ENCODE results near the gene NTNG2.

The NTNG2 gene

DNA sequence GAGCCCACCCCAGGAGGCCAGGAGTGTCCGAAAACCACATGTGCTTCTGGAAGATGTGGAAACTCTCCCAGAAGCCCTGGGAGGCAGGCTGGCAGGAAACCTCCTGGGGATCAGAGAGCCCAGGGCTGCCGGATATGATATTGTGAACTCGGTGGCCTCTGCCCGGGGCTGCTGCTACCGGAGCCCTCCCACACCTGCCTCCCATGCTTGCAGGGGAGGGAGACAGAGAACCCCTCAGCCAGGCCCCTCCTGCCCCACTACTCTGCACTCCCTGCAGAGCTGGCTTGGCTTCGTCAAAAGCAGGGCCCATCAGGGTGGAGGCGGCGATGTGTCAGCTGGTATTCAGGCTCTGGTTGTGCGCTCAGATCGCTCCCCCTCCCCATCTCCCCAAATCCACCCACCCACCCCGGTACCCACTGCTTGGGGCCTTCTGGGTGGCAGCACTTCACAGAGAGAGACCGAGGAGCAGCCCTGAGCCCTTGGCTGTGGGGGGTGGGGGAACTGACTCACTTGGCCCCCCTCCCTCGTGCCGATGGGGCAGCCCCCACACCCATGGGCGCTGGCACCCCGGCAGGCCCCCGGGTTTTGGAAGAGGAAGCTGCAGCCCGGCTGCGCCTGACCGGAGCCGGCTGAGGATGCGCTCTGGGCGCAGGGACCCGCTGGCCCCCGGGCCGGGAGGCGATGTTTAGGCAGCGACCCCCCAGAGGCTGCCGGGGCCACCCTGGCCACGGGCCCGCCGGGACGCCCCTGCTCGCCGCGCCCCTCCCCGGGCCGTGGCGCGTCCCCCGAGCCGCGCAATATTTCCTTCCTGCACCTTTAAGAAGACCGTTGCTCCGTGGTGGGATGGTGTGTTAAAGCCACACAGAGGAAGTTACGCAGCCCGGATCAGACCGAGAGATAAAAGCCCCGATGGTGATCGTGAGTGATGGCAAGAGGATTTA, 786 bp upstream of the NTNG2 start (continued):
- TF ChIP-seq INSM2 (tag by site-specific recombination; IDR thresholded peaks at IDR 0.05) (no peak), ZNF48 (tag by site-specific recombination; IDR thresholded peaks at IDR 0.05) (no peak), ZNF157 (tag by site-specific recombination; IDR thresholded peaks at IDR 0.05) (no peak), GLIS2 (tag by site-specific recombination; IDR thresholded peaks at IDR 0.05) (peak; percentile 81), ZBTB44 (tag by site-specific recombination; IDR thresholded peaks at IDR 0.05) (0 out of 2 replicates have a peak, but pooled peaks have one; percentile 38), ZNF560 (tag by site-specific recombination; IDR thresholded peaks at IDR 0.05; ENCODE audit: borderline replicate concordance) (no peak)

DNA sequence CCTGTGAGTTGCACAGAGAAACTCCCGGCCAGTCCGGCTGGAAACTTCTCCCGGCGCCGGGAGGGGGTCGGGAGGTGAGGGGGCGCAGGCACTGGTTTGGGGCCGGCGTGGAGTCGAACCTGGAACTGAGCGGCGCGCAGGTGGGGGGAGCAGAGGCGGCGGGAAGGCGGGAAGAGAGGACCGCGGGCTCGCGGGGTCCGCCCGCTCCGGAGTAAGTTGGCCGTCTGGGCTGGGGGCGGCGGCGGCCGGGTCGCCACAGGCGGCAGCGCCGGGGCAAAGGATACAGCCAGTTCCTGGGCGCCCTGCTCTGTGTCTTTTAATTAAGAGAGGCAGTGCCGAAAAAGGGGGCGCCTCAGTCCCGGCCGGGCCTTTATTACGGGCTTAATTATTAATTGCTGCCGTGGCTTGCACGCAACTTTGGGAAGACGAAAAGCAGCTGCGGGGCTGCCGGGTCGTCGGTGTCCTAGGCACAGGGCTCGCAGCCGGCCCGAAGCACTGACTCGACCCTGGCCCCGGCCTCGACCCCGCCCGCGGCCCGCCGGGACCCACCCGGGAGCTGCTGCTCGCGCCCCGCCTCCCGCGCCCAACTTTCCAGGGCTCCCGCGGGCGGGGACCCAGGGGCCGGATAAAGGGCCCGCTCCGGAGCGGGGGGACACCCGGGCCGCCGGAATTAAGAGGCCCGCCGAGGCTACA, 1.1 kb downstream of the NTNG2 start:
- CTCF ChIA-PET = interaction anchor here (0.6 to 12.1 kb wide), 3 partner anchors 74 to 400 kb away, joined by 3 to 382 read pairs (median 5); no protein-coding TSS in a partner anchor
- H3K4me3 ChIP-seq (ENCODE audit: low read depth, low read length) = peak overlapping the region; percentile 55
- TF ChIP-seq GLIS2 (tag by site-specific recombination; IDR thresholded peaks at IDR 0.05) = peak; percentile 32; the same call in 1 of the 2 replicates
- no peak for TF ChIP-seq ZNF530 (tag by site-specific recombination; IDR thresholded peaks at IDR 0.05; ENCODE audit: low read depth)
- TF ChIP-seq WT1 (tag by site-specific recombination; IDR thresholded peaks at IDR 0.05) = no peak
- no peak for TF ChIP-seq ZNF324 (tag by site-specific recombination; IDR thresholded peaks at IDR 0.05)
- 0 out of 2 replicates have a peak, but pooled peaks have one; percentile 29 for TF ChIP-seq ZNF2 (tag by site-specific recombination; IDR thresholded peaks at IDR 0.05)
- no peak for TF ChIP-seq ZNF626 (tag by site-specific recombination; IDR thresholded peaks at IDR 0.05)
- TF ChIP-seq, protein P1, sequence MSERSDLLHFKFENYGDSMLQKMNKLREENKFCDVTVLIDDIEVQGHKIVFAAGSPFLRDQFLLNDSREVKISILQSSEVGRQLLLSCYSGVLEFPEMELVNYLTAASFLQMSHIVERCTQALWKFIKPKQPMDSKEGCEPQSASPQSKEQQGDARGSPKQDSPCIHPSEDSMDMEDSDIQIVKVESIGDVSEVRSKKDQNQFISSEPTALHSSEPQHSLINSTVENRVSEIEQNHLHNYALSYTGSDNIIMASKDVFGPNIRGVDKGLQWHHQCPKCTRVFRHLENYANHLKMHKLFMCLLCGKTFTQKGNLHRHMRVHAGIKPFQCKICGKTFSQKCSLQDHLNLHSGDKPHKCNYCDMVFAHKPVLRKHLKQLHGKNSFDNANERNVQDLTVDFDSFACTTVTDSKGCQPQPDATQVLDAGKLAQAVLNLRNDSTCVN (tag by site-specific recombination; optimal IDR thresholded peaks at IDR 0.05) = peak; percentile 77
- peak; percentile 18; the same call in 1 of the 2 replicates for TF ChIP-seq SP2 (tag by site-specific recombination; IDR thresholded peaks at IDR 0.05)
- TF ChIP-seq ZFHX2 (tag by site-specific recombination; conservative IDR thresholded peaks at IDR 0.05) = peak; percentile 81
- TF ChIP-seq, protein P2, sequence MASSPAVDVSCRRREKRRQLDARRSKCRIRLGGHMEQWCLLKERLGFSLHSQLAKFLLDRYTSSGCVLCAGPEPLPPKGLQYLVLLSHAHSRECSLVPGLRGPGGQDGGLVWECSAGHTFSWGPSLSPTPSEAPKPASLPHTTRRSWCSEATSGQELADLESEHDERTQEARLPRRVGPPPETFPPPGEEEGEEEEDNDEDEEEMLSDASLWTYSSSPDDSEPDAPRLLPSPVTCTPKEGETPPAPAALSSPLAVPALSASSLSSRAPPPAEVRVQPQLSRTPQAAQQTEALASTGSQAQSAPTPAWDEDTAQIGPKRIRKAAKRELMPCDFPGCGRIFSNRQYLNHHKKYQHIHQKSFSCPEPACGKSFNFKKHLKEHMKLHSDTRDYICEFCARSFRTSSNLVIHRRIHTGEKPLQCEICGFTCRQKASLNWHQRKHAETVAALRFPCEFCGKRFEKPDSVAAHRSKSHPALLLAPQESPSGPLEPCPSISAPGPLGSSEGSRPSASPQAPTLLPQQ (tag by site-specific recombination; IDR thresholded peaks at IDR 0.05) = peak; percentile 92
- TF ChIP-seq BCL11A (tag by site-specific recombination; IDR thresholded peaks at IDR 0.05; ENCODE audit: low read depth) = no peak
- TF ChIP-seq ZSCAN30 (tag by site-specific recombination; IDR thresholded peaks at IDR 0.05) = no peak
- TF ChIP-seq ZFP37 (tag by site-specific recombination; IDR thresholded peaks at IDR 0.05) = 0 out of 2 replicates have a peak, but pooled peaks have one; percentile 8
- TF ChIP-seq ZNF335 (tag by site-specific recombination; conservative IDR thresholded peaks at IDR 0.05) = peak; percentile 75
- TF ChIP-seq ZNF776 (tag by site-specific recombination; IDR thresholded peaks at IDR 0.05; ENCODE audit: borderline replicate concordance) = no peak
- TF ChIP-seq EGR2 (tag by site-specific recombination; IDR thresholded peaks at IDR 0.05; ENCODE audit: low read depth) = peak; percentile 76
- TF ChIP-seq ZNF555 (tag by site-specific recombination; conservative IDR thresholded peaks at IDR 0.05) = no peak
- TF ChIP-seq ZBTB49 (tag by site-specific recombination; IDR thresholded peaks at IDR 0.05; ENCODE audit: low read depth) = no peak
- TF ChIP-seq ZBTB7A (tag by site-specific recombination; IDR thresholded peaks at IDR 0.05; ENCODE audit: low read depth) = no peak
- 0 out of 2 replicates have a peak, but pooled peaks have one; percentile 5 for TF ChIP-seq ZBTB21 (tag by site-specific recombination; IDR thresholded peaks at IDR 0.05)
- no peak for TF ChIP-seq ZNF391 (tag by site-specific recombination; IDR thresholded peaks at IDR 0.05; ENCODE audit: borderline replicate concordance, low read depth)

More for the DNA sequence above, 1.1 kb downstream of the NTNG2 start:
- no peaks in the 10 kb centered on the region for H3K36me3 ChIP-seq (ENCODE audit: control insufficient read depth in 2 of 2, insufficient read depth in 1 of 2, low read length in 2 of 2)
- no peaks in the 10 kb centered on the region for H3K9me3 ChIP-seq (ENCODE audit: control insufficient read depth, insufficient read depth, low read depth, low read length)
- POLR2A ChIA-PET = interaction anchor here (1.1 to 1.4 kb wide), 4 partner anchors 23 to 78 kb away, joined by 3 to 4 read pairs (median 3); no protein-coding TSS in a partner anchor
- no peaks in the 10 kb centered on the region; the same call in 1 of the 2 replicates for H3K4me1 ChIP-seq (ENCODE audit: control insufficient read depth, insufficient read depth, low read length)
- H3K27ac ChIP-seq (ENCODE audit: extremely low read depth, low read depth, low read length) = no peak overlapping the region
